GM06990 (cell line): ENCODE data around the gene PSMG3.

Experiments used
- DNase-seq: peaks from one replicate; pipeline ENCODE4 v3.0.0-alpha.2; 2011; ENCODE audit not compliant: insufficient read length; ENCODE audit errors: extremely low read depth
- H3K27me3 ChIP-seq: replicated peaks from 2 replicates; pipeline ENCODE4 v1.6.0; 2011; ENCODE audit warnings: low read length; ENCODE audit not compliant: control insufficient read depth, insufficient read depth
- H3K36me3 ChIP-seq: 2 replicates; pipeline ENCODE4 v1.5.1; 2011; ENCODE audit warnings: low read length; ENCODE audit not compliant: control insufficient read depth, insufficient read depth
- H3K4me3 ChIP-seq: replicated peaks from 2 replicates; pipeline ENCODE4 v1.5.1; 2011; ENCODE audit warnings: low read depth, mild to moderate bottlenecking, control low read depth, low read length
- TF ChIP-seq, protein P1 (sequence below): IDR thresholded peaks from 2 replicates; pipeline ENCODE4 v1.5.1; 2011; ENCODE audit warnings: low read length, control low read depth, mild to moderate bottlenecking, inconsistent platforms; ENCODE audit not compliant: insufficient read depth, poor library complexity, severe bottlenecking

Gene PSMG3

DNA sequence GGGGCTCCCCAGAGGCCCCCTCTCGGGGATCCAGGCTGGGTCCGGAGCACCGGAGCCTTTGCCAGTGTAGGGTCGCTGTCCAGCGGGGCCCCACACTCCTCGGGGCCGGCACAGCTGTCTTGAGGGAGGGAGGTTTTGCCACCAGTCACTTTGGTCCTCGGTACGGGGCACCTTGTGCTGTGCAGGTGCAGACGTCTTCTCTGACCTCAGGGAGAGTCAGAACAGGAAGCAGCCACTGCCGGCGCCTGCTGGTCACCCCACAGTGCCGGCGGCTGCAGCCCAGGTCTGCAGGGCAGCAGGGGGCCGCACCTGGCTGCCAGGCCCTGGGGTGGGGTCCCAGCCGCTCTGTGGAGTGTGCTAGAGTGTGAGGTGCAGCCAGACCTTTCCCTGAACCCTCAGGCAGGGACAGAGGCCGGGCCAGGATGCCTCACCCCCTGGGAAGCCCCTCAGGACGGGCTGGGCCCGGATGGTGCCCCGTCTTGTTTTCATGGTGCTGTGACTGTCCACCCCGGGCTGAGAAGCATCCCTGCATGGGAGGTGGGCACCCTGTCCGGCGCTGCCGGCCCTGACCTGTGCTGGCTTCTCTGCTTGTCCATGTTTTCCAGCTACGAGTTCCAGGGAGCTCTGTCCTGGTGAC, 31.2 kb downstream of the PSMG3 start:
- H3K36me3 ChIP-seq: peaks cover 25% of the 10 kb centered on the region
- no peak for DNase-seq
- TF ChIP-seq, protein P1, sequence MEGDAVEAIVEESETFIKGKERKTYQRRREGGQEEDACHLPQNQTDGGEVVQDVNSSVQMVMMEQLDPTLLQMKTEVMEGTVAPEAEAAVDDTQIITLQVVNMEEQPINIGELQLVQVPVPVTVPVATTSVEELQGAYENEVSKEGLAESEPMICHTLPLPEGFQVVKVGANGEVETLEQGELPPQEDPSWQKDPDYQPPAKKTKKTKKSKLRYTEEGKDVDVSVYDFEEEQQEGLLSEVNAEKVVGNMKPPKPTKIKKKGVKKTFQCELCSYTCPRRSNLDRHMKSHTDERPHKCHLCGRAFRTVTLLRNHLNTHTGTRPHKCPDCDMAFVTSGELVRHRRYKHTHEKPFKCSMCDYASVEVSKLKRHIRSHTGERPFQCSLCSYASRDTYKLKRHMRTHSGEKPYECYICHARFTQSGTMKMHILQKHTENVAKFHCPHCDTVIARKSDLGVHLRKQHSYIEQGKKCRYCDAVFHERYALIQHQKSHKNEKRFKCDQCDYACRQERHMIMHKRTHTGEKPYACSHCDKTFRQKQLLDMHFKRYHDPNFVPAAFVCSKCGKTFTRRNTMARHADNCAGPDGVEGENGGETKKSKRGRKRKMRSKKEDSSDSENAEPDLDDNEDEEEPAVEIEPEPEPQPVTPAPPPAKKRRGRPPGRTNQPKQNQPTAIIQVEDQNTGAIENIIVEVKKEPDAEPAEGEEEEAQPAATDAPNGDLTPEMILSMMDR: no peak
- no peaks in the 10 kb centered on the region for H3K27me3 ChIP-seq
- no peak overlapping the region for H3K4me3 ChIP-seq

DNA sequence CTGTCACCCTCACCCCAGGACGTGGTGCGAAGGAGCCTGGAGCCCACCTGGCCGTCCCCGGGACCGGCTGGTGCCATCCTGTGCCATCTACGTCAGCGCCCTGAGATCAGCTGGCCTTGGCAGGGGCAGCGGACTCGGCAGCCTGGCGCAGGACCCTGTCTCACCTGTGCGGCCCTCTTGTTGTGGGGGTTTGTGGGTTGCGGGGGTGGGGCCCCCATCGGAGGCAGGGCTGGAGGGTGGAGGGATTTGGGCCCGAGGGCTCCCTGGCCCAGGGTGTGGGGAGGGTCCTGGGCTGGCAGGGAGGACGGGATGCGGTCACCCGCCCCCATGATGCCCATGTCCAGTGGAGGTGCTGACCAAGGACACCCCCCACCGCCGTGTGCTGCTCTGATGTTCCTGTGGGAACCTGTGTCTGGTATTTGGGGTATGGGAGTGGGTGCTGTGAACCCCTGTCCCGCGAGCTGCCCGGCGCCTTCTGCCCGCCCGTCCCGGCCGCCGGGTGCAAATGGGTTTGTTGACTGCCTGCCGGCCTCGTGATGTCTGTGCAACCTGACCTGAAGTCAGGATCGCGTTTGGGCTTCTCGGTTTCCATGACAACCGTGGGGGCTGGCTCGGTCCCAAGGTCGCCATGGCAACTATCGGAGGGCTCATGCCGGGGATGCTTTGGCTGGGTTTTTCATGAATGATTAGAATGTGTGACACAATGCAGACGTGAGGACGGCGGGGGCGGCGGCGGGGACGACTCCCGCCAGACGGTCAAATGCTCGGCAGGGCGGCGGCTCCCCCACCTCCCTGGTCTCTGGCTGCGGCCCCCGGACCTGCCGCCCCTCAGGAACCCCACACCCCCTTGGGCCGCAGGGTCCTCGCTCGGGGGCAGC, 32.1 kb downstream of the PSMG3 start:
- Histone ChIP-seq H3K27me3 (no peaks in the 10 kb centered on the region), H3K4me3 (no peak overlapping the region), H3K36me3 (peaks cover 23% of the 10 kb centered on the region)
- TF ChIP-seq, protein P1: no peak
- peak; percentile 12 for DNase-seq

DNA sequence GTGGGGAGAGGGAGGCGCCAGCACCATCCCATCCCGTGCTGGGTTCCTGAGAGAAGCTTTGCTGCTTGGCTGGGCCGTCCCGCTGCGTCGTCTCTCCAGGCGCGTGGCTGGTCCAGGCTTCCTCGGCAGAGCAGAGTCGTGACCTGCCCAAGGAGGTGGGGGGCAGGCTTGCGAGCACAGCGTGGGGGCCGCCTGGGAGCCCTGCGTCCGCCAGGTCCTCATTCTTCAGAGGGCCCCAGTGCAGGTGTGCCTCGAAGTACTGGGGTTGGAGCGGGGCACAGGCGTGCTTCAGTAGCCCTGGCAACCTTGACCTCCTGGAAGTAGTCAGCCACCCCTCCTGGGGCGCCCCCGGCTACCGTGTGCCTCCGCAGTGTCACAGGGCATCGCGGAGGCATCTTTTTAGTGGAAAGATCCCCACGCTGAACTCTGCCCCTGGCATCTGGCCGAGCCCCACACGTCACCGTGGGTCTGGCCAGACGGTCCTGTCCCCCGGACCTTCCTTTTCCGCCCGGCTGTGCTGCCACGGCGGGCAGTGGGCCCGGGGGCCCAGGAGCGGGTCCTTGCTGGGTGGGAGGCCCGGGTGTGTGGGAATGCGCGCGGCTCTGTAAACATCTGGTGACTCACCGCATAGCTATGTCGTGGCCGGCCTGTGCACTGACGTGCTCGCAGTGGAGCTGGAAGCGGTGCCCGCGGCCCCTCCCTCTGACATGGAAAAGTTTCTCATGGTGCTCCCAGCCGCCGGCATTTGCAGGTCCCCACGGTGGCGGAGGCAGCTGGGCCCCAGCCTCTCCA, 32.9 kb downstream of the PSMG3 start:
- H3K36me3 ChIP-seq: peaks cover 23% of the 10 kb centered on the region
- TF ChIP-seq, protein P1: no peak
- DNase-seq: no peak
- no peaks in the 10 kb centered on the region for H3K27me3 ChIP-seq
- no peak overlapping the region for H3K4me3 ChIP-seq

DNA sequence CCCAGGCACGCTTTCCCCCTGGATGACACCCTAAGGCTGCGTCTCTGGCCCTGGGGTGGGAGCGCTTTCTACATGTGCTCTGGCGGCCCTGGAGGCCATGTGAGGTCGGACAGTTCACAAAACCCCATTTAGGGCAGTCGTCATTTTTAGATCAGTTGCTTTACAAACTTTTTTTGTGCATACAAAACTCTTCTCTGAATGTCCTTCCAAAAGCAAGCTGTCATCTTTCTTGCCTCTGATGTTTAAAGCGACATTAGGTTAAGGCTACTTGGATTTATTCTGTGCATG, 33.4 kb downstream of the PSMG3 start:
- no peaks in the 10 kb centered on the region for H3K27me3 ChIP-seq
- H3K36me3 ChIP-seq: peaks cover 22% of the 10 kb centered on the region
- TF ChIP-seq, protein P1: no peak
- no peak for DNase-seq
- no peak overlapping the region for H3K4me3 ChIP-seq

DNA sequence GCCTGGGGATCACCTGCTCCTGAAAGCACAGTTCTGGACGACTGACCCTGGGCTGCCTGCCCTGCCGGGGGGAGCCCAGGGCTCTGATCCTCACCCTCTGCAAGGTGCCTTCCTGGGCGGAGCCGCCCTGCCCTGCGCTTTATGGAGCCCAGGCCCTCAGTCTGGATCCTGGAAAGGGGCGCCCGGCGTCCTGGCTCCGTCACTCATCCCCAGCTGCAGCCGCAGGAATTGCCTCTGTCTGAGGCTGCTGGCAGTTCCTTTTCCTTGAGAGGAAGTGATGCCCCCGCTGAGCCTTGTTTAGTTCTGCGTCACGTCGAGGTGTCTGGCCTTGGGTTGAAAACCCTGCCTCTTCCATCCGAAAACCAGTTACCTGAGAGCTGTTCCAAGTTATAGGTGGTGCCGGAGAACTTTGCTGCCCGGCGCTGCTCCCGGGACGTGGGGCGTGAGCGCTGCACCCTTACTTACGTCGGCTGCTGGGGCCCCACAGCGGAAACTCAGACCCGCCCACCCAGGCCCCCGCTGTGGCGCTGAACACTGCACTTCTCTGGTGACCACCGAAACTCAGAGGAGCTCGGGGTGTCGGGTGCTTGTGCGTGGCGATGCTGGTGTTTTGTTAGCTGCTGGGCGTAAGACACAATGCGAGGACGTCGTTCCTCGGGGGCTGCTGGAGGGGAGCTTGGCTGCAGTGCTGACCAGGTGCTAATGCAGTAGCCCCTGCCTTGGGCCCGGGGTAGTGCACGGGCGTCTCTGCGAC, 34.0 kb downstream of the PSMG3 start:
- H3K27me3 ChIP-seq: no peaks in the 10 kb centered on the region
- TF ChIP-seq, protein P1: no peak
- H3K4me3 ChIP-seq: no peak overlapping the region
- H3K36me3 ChIP-seq: peaks cover 19% of the 10 kb centered on the region
- DNase-seq: peak; percentile 8
